ENCODE data around the gene PGRMC2. TPM values are rescaled to one million over a fixed set of nuclear protein-coding genes. Genes with fewer than 3 reads are reported as not detected.

The PGRMC2 gene
- total and polyA plus RNA-seq, 2 of the 4 experiments (the other 2 are of a cell fraction), result 13.4 to 40.7 TPM

DNA sequence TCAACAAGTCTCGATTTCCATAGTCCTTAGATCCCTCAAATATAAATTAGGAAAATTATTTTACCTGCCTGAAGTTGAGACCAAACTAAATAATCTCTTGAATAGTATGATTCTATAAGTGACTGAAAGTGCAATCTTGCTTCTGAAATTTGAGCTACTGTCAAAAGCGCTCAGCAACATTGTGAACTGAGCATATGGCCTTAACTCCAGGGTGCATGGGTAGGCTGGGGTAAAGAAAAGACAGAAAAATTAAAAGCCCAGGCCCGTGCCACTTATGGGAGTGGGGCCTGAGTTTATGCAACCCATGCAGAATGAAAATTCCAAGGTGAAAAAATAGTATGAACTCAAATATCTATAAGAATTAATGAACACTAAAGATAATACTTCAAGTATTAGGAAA lies 9.8 kb downstream of the PGRMC2 start:
- peaks cover 8% of the 10 kb centered on the region for H3K4me1 ChIP-seq (ENCODE audit: control insufficient read depth, insufficient read depth, low read length)
- POLR2A ChIA-PET (ENCODE audit: unreplicated experiment), result no interaction called here
- ATAC-seq (ENCODE audit: low read depth), result no peak
- peaks cover 26% of the 10 kb centered on the region for H3K36me3 ChIP-seq (ENCODE audit: control insufficient read depth, insufficient read depth, low read length)
- H2AFZ ChIP-seq (replicated peaks; ENCODE audit: low read length, poor library complexity), result no peak overlapping the region
- dilution Hi-C loops (cut with HindIII; ENCODE audit: low sequenced_read_pairs, unreplicated experiment), result no loop called here
- BruUV-seq (replicated peaks), result no TSS peak
- H3K4ac ChIP-seq (ENCODE audit: low read depth, low read length), result no peak overlapping the region
- no peak for DNase-seq
- H4K8ac ChIP-seq (ENCODE audit: low read depth in 2 of 2, low read length in 2 of 2), result no peak overlapping the region
- H3K4me3 ChIP-seq (ENCODE audit: insufficient read depth, low read depth, low read length), result no peak overlapping the region
- H4K20me1 ChIP-seq (ENCODE audit: insufficient read depth, low read length), result peaks cover 30% of the 10 kb centered on the region
- H2AK9ac ChIP-seq (replicated peaks; ENCODE audit: low read depth, low read length, poor library complexity), result no peak overlapping the region
- H3K9me3 ChIP-seq (ENCODE audit: control insufficient read depth, insufficient read depth, low read length), result no peaks in the 10 kb centered on the region
- H2BK120ac ChIP-seq (ENCODE audit: low read depth, low read length), result no peak overlapping the region
- no peak overlapping the region for H3K56ac ChIP-seq (ENCODE audit: extremely low read depth, insufficient read depth, low read length)
- in situ Hi-C loops (cut with MboI; ENCODE audit: low sequenced_read_pairs), result no loop called here
- H3K4me2 ChIP-seq (ENCODE audit: low read depth, low read length), result no peak overlapping the region
- TF ChIP-seq NFE2L2 (IDR thresholded peaks at IDR 0.05; ENCODE audit: low read depth, low read length) (no peak), MAZ (IDR thresholded peaks at IDR 0.05; ENCODE audit: borderline replicate concordance, low read depth, low read length) (no peak), MAFK (IDR thresholded peaks at IDR 0.05; ENCODE audit: low read depth, low read length) (no peak), RCOR1 (IDR thresholded peaks at IDR 0.05; ENCODE audit: insufficient replicate concordance, low read length) (no peak), CHD1 (IDR thresholded peaks at IDR 0.05; ENCODE audit: low read depth, low read length) (no peak), BHLHE40 (IDR thresholded peaks at IDR 0.05; ENCODE audit: low read depth, low read length) (no peak), SMC3 (IDR thresholded peaks at IDR 0.05; ENCODE audit: low read depth, low read length) (no peak), RAD21 (IDR thresholded peaks at IDR 0.05; ENCODE audit: low read length) (no peak), CEBPB (IDR thresholded peaks at IDR 0.05; ENCODE audit: low read depth, low read length) (no peak), RFX5 (IDR thresholded peaks at IDR 0.05; ENCODE audit: low read depth, low read length) (no peak), POLR2A (IDR thresholded peaks at IDR 0.05; ENCODE audit: low read depth, low read length) (no peak), FOS (IDR thresholded peaks at IDR 0.05; ENCODE audit: low read depth, low read length) (no peak), MXI1 (IDR thresholded peaks at IDR 0.05; ENCODE audit: borderline replicate concordance, low read depth, low read length) (no peak)
- TF ChIP-seq, protein P1, sequence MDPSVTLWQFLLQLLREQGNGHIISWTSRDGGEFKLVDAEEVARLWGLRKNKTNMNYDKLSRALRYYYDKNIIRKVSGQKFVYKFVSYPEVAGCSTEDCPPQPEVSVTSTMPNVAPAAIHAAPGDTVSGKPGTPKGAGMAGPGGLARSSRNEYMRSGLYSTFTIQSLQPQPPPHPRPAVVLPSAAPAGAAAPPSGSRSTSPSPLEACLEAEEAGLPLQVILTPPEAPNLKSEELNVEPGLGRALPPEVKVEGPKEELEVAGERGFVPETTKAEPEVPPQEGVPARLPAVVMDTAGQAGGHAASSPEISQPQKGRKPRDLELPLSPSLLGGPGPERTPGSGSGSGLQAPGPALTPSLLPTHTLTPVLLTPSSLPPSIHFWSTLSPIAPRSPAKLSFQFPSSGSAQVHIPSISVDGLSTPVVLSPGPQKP (IDR thresholded peaks at IDR 0.05; ENCODE audit: borderline replicate concordance, low read depth, low read length), result no peak
- TF ChIP-seq, protein P2, sequence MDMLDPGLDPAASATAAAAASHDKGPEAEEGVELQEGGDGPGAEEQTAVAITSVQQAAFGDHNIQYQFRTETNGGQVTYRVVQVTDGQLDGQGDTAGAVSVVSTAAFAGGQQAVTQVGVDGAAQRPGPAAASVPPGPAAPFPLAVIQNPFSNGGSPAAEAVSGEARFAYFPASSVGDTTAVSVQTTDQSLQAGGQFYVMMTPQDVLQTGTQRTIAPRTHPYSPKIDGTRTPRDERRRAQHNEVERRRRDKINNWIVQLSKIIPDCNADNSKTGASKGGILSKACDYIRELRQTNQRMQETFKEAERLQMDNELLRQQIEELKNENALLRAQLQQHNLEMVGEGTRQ (IDR thresholded peaks at IDR 0.05; ENCODE audit: low read depth, low read length), result no peak
- TF ChIP-seq, protein P3, sequence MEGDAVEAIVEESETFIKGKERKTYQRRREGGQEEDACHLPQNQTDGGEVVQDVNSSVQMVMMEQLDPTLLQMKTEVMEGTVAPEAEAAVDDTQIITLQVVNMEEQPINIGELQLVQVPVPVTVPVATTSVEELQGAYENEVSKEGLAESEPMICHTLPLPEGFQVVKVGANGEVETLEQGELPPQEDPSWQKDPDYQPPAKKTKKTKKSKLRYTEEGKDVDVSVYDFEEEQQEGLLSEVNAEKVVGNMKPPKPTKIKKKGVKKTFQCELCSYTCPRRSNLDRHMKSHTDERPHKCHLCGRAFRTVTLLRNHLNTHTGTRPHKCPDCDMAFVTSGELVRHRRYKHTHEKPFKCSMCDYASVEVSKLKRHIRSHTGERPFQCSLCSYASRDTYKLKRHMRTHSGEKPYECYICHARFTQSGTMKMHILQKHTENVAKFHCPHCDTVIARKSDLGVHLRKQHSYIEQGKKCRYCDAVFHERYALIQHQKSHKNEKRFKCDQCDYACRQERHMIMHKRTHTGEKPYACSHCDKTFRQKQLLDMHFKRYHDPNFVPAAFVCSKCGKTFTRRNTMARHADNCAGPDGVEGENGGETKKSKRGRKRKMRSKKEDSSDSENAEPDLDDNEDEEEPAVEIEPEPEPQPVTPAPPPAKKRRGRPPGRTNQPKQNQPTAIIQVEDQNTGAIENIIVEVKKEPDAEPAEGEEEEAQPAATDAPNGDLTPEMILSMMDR (conservative IDR thresholded peaks at IDR 0.05; ENCODE audit: low read depth, low read length), result no peak
- H3K14ac ChIP-seq (replicated peaks; ENCODE audit: low read depth, low read length), result no peak overlapping the region
- no peak overlapping the region for H3K27ac ChIP-seq (ENCODE audit: insufficient read depth, low read length)
- no peak overlapping the region for H2BK15ac ChIP-seq (ENCODE audit: low read depth, low read length)
- H2BK5ac ChIP-seq (ENCODE audit: low read depth, low read length, poor library complexity, severe bottlenecking), result peak overlapping the region; percentile 41
- WGBS, 2 experiments (ENCODE audit: extremely low coverage in 2 of 2, insufficient read length in 1 of 2), result no CpG with 5 or more reads among the region's 3 CpGs
- no peak overlapping the region for H2AK5ac ChIP-seq (ENCODE audit: low read depth, low read length)
- no peak overlapping the region for H2BK20ac ChIP-seq (ENCODE audit: low read depth, low read length)
- H3K27me3 ChIP-seq (ENCODE audit: control insufficient read depth, insufficient read depth, low read length), result no peaks in the 10 kb centered on the region
- no peak overlapping the region for H4K91ac ChIP-seq (ENCODE audit: insufficient read depth, low read depth, low read length)
- H3K23ac ChIP-seq (ENCODE audit: low read depth, low read length), result peak overlapping the region; percentile 33; the same call in 1 of the 2 replicates
- no peak overlapping the region for H3K9ac ChIP-seq (ENCODE audit: low read depth, low read length)
- H3K9me1 ChIP-seq (ENCODE audit: insufficient read depth, low read length), result 0 out of 2 replicates have a peak, but pooled peaks cover 3% of the 10 kb centered on the region
- no peak overlapping the region for H3K18ac ChIP-seq (ENCODE audit: low read depth, low read length)
- peaks cover 13 to 42% of the 10 kb centered on the region in 2 experiments; a peak in 3 of 4 replicates for H3K79me1 ChIP-seq (ENCODE audit: low read depth in 1 of 2, low read length in 2 of 2)
- peak overlapping the region; percentile 59; the same call in 1 of the 2 replicates for H4K5ac ChIP-seq (ENCODE audit: low read depth, low read length)
- CTCF ChIA-PET, result no interaction called here
- intact Hi-C loops (cut with micrococcal nuclease), result no loop called here

Measured in IMR-90 (cell line).